GM21390 (cell line): ENCODE results near the gene CHIT1.

Source experiments
- ATAC-seq: cut with Tn5 transposase; IDR thresholded peaks from one replicate; pipeline ENCODE4 v1.9.1; 2021; ENCODE audit not compliant: unreplicated experiment

The CHIT1 gene

GRCh38 chr1:203176273-203177035 is 53.0 kb downstream of the CHIT1 start:
- ATAC-seq, result no peak

GRCh38 chr1:203175827-203176241 is 53.6 kb downstream of the CHIT1 start:
- ATAC-seq, result no peak

- no peak for ATAC-seq
These were observed 54.1 kb downstream of the CHIT1 start, which contains the start of gene MYBPH for GRCh38 chr1:203175237-203175826. TSS of gene MYBPH (minus strand) at chr1:203175826. CDS start at chr1:203175755, 71 bp downstream.

- no peak for ATAC-seq
These were observed 55.0 kb downstream of the CHIT1 start for GRCh38 chr1:203174324-203174985.

GRCh38 chr1:203173566-203173965 is 55.9 kb downstream of the CHIT1 start:
- peak; percentile 94 for ATAC-seq

- no peak for ATAC-seq
These were observed 56.4 kb downstream of the CHIT1 start for GRCh38 chr1:203173011-203173555.

- no peak for ATAC-seq
These were observed 57.1 kb downstream of the CHIT1 start for GRCh38 chr1:203172184-203173010.

- ATAC-seq, result no peak
These were observed 57.9 kb downstream of the CHIT1 start for GRCh38 chr1:203171341-203172183.

- ATAC-seq, result no peak
These were observed 58.7 kb downstream of the CHIT1 start for GRCh38 chr1:203170625-203171330.

- ATAC-seq, result no peak
These were observed 59.5 kb downstream of the CHIT1 start for GRCh38 chr1:203169770-203170520.

- ATAC-seq, result no peak
These were observed 60.5 kb downstream of the CHIT1 start for GRCh38 chr1:203168991-203169390.

- ATAC-seq, result no peak
These were observed 61.2 kb downstream of the CHIT1 start for GRCh38 chr1:203168256-203168786.

- no peak for ATAC-seq
These were observed 61.6 kb downstream of the CHIT1 start for GRCh38 chr1:203167913-203168200.

- ATAC-seq, result no peak
These were observed 62.2 kb downstream of the CHIT1 start for GRCh38 chr1:203167026-203167912.

- ATAC-seq, result no peak
These were observed 63.1 kb downstream of the CHIT1 start for GRCh38 chr1:203166192-203166940.
